HG03039 (cell line): ENCODE results near the gene CLEC7A.

ENCODE experiments used
- ATAC-seq: cut with Tn5 transposase; IDR thresholded peaks from one replicate; pipeline ENCODE4 v1.9.1; 2021; ENCODE audit warnings: mild to moderate bottlenecking, moderate library complexity; ENCODE audit not compliant: unreplicated experiment

Gene CLEC7A

DNA sequence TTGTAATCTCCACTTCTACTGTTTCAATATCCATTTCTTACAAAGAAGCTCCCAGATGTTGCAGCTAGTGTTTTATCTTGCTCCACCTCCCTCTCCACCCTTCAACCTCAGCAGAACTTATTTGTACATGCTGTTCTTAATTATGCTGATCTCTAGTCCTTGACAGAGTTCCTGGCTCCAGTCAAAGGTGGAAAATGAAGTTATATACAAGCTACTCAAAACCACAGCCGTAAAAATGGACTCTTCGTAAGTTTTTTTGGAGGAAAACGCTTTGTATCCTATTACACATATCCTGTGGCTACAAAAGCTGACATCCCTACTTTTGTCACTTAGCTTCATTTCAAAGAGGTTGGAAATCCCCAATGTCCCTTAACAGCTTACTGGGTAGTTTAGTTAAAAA, 32.5 kb downstream of the CLEC7A start:
- ATAC-seq = no peak

DNA sequence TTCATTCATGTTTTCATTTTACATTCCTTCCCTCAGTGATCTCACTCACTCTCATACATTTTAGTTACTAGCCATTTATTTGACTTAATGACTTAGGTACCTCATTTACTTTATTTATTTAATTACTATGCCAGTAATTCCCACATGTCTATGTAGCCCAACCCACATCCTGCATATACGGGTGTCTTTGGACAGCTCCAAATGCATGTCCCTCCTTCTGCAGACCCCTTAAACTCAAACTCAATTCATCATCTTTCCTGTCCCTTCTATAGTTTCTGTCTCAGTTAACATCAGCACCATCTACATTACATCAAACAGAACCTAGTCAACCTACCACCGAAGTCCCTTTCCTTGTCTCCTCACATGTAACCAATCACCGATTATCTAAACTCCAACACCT, 34.0 kb downstream of the CLEC7A start:
- ATAC-seq = no peak

DNA sequence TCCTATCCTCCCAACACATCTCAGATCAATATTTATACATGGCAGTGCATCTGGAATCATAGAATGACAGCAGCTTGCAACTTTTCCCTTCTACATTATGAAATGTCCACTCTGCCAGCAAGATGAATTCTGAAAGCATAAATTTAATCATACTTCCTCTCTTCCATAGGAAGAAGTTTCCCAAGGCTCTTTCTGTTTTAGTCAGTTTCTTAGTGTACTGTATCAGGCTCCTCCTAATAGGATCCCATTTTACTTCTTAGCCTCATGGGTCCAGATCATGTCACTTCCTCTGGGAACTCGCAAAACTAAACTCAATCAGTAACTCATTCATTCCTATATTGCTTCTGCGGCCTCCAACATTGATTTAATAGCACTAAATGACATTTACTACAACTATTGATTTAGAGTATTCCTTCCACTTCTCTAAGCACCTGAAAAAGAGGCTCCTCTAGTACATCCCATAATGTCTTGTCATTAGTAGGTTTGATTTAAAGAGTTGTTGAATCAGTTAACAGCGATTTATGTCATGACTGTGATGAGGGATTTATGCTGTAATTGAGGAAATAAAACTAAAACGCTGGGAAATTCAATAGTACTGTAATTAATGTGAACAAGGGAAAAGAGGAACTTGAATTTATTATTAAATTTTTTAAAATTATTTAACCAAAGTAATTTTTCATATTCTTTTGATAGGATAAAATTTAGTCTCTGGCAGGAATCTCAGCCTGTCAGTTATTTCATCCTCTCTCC, 35.2 kb downstream of the CLEC7A start:
- ATAC-seq = no peak

DNA sequence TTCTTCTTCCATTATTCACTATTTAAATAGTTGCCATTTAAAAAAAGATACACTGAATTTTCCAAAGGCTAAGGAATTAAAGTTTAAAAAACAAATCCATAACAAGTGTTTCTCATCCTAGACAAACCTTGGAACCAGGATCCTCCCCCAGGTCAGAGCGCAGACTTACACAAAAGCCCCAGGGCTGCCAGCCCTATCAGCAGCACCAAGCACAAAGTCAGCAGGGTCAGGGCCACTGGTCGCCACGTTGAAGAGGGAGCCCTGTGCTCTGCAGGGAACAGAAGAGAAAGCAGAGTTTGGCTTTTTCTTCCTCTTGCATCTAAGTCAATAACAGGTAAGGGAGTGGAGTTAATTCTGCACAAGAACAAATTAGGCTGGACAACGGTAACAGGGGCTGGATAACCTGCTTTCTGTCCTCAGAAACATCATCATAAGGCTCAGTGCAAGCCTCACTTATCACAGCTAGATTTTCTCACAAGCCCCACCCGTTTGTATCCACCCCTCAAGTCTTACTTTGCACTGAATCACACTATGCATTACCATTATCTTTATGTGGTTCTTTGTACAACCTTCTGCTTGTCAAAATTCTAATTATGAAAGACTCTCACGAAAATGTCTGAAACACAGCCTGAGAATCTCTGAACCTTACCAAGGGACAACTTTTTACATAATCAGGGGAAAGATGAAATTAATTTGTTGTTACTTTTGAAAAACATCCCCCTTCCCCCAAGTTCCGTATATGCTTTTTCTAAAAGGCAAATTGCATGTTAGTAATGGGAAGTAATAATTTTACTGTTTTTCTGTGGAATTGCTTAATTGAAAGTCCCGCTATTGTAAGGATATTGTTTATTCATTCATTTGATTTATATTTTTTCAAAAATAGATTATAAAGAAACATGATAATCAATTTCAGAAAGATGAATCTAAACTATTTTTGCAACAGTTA, 40.8 kb downstream of the CLEC7A start:
- no peak for ATAC-seq

DNA sequence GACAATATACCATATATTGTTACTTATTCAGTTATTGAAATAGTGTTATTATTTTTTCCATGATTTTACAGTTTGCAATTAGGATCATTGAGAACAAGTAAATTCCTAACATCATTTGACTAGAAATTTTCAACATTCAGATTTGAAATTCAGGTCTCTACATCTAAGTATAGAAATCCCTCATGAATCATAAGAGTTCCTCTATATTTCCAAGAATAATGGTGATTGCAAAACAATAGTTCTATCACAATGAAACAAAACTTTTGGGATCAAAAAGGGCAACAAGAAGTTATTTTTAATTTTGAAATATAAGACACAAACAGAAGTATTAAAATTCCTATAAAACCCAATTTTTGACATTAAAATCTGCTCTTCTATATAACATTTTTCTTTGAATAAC, 42.0 kb downstream of the CLEC7A start:
- ATAC-seq = no peak

DNA sequence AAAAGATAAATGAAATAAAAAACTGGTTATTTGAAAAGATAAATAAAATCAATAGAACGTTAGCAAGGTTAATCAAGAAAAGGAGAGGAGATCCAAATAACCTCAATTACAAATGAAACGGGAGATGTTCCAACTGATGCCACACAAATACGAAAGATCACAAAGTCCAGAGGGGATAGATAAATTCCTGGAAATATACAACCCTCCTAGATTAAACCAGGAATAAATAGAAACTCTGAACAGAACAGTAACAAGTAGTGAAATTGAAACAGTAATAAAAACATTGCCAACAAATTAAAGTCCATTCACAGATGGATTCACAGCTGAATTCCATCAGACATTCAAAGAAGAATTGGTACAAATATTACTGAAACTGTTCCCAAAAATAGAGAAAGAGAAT, 43.6 kb downstream of the CLEC7A start:
- ATAC-seq = no peak

DNA sequence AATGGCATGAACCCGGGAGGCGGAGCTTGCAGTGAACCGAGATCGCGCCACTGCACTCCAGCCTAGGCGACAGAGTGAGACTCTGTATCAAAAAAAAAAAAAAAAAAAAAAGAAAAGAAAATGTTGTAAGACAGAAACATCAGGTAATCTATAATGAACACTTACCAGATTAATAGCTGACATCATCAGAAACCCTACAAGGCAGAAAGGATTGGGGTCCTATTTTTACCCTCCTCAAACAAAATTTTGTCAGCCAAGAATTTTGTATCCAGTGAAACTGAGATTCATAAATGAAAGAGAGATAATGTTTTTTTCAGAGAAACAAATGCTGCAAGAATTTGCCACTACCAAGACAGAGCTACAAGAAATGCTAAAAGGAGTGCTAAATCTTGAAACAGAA, 45.3 kb downstream of the CLEC7A start:
- ATAC-seq = no peak

DNA sequence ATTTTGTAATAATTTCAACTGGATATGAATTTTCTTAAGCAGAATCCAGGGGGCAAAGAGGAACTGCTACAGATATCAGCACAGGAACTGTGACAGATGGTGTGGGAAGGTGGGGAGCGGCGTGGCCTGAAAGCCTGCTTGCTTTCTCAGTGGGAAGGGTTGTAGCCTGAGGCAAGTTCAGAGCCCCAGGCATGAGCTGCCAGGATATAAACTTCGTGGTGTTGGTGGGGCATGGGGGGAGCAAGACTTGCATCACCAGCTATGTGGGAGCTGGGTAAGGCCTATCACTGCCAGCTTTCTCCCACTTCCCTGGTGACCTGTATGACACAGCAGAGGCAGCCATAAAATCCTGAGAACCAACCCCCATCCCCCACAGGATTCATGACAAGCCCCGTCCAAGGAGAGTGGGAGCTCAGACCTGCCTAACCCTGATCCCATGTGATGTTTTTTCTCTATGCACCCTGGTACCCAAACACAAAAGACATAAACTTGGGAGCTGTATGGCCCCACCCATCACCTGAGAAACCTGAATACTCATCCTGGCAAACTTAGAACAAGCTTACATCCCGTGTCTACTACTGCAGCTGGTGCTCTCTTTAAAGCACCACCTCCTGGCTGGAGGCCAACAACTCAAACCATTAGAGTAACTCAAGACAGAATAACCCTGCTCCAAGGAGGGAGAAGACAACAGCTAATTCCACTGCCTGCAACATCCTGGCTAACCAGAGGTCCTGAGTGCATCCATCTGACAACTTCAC, 47.7 kb downstream of the CLEC7A start:
- ATAC-seq = no peak

DNA sequence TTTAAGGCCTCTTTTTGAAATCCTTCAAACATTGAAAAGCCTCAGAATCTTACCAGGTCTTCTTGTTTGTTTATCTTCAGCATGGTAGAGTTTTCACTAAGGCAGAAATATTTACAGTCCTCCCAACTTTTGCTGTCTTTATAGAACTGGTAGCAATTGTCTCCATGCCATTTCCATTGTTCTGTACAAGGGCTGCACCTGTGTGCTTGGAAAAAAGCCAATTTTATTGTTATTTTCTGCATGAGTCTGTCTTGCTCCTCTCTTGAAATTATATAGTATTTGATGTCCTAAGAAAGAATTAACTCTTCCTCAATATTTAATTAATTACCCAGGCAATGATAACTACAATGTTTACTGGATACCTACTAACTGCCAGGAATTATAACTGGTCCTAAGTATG, 54.5 kb downstream of the CLEC7A start:
- no peak for ATAC-seq

DNA sequence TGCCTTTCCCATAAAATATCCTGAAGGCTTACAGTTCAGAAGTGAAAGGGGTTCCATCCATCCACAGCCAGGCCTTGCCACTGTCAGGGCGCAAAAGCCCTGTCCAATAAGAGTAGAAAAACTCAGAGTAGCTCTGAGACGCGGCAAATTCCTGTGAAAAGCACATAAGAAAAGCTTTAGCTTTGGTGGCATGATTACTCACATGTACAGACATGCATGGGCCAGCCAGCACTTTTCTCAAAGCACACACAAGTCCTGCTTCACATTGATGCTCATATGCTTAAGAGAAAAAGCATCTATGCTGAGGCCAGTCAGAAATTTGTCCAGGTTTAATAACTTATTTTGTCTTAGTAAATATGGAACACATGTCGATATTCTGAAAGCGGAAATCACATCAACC, 56.7 kb downstream of the CLEC7A start:
- no peak for ATAC-seq

DNA sequence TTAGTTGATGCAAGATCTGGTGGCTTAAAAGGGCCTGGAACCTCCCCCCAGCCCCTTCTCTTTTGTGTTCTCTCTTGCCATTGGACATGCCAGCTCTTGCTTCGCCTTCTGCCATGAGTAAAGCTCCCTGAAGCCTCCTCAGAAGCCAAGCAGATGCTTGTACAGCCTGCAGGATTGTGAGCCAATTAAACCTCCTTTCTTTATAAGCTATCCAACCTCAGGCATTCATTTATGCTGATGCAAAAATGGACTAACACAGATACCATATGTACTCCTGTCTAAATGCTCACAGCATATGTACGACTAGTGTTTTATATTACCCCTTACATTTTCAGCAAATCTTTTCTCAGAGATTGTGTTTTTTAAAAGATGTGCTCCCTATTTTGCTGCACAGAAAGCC, 57.9 kb downstream of the CLEC7A start:
- ATAC-seq = no peak

DNA sequence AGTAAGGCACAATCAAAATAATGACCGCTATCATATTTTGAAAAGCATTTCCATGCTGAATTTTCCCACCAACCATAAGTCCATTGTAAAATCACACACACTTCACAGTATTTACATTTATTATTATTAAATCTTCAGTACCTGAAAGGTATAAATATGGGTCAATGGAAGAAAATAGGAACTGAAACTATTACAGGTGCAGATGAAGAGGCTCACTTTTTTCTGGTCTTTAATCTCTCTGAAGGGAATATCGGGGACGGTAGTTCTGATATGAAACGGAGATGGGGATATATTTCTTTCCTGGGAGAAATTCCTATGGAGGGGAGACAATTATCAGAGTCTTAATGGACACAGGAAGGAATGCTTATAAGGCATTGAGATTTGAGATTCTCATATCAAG, 59.6 kb downstream of the CLEC7A start:
- ATAC-seq = no peak

DNA sequence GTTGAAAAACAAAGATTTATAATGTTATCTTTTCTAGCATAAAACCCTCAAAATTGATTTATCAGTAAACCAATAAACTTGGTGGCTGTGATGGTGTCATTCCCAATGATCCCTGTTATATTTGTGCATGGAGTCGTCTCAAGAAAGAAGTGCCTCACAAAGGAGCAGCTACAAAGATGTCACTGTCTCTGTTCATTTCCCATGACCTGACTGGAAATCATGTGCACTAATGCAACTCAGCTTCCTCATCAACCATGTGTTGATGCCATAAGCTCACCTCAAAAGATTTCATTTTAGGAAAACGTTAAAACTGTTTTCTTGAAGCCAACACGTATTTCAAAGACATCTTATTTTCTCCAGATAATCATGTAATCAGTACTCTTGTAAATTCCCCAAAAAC, 60.0 kb downstream of the CLEC7A start:
- ATAC-seq = no peak

DNA sequence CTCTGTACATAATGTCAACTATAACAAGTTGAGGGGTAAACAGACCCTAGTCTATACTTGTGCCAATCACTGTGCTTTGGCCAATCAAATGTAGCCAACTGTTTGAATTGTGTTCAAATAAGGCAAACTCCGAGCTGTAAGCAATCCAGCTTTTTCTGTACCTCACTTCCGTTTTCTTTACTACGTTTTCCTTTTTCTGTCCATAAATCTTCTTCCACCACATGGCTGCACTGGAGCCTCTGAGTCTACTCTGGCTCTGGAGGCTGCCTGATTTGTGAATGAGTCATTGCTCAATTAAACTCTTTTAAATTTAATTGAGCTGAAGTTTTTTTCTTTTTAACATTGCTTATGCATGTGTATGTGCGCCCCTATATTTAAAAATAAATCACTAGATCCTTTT, 60.9 kb downstream of the CLEC7A start:
- ATAC-seq = no peak

DNA sequence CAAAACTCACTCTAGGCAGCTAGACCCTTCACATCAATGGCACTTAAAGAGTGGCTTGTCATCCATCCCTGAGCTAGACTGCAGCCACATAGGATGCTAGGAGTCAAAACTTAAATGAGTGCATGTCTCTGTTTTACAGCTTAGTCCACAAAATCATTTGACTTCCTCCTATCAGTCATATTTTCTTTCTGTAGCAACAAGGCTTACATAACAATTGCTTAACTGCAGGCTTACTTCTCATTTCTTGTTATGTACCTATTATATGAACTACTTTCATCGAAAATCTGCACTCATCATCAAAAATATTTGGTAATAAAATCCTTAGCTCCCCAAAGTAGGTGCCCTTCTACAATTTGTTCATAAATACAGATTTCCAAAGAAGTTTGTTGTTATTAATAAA, 61.4 kb downstream of the CLEC7A start:
- no peak for ATAC-seq

DNA sequence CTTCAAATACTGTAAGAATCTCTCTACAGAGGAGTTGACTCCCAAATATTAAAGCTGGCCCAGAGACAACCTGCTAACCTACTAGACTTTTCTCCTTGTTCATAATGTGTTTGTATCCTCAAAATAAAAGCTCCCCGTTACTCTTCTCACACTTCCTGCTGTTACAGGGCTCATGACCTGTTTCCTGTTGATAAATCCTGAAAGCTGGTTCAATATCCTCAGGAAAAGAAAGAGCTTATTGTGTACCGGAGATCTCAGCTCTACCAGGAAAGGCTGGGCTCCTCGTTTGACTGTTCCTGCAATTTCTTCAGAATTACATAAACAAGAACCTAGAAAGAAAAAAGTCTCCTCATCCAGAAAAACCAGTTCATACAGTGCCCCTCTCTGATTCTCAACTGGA, 62.1 kb downstream of the CLEC7A start:
- no peak for ATAC-seq

DNA sequence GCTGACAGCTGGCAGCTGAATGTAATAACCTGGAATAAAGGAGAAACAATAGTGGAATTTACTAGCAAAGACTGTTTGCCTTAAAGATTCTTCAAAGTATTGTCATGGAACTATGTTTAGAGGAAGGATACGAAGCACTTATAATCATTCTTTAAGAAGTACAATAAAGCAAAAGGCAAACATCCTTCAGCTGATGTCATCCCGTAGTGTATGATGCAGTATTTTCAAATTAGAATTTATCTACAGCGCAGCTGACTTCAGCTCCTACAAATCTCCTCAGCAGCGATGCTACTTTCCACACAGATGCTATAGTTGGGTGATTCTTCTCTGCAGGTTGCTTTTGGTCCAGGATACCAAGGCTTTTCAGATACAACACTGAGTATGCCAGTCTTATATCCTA, 62.7 kb downstream of the CLEC7A start:
- ATAC-seq = no peak
